SIG-M5 (cell line): ENCODE results near the gene CHD1.

ENCODE experiments used
- DNase-seq: peaks from one replicate; lab custom pipeline; 2025; lab: John Stamatoyannopoulos, UW

CHD1 gene

DNA sequence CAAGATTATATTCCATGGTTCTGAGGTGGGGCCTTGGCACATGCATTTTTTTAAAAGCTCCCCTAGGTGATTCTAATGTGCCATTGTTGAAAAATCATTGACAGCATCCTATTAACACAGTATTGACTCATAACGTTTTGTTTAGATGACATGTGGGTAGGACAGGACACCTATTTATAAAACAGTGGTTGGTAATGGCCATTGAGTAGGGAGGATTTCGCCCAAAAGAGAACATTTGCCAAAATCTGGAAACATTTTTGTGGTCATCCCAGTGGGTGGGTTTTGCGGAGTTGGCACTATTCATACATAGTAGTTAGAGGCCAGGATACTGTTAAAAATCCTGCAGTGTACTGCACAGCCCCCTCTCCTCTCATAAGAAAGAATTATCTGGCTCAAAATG is 6.4 kb upstream of the CHD1 start:
- DNase-seq = no peak

DNA sequence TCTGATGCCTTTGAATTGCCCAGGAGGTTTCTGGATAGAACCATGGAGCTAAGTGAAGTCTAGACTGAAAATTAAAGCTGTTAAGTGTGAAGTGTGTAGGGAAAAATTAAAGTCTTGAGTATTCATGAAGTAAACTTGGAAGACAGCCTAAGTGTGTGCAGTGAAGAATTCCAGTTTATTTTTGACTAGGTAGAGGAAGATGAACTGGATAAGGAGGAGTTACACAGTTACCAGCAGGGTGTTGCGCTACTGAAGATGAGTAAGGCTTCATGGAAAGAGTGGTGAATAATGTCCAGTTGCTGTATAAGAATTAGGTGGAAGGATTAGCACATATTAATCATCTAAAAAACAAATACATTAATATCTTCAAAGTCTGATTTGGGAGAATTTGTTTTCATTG is 5.7 kb upstream of the CHD1 start:
- DNase-seq = no peak

DNA sequence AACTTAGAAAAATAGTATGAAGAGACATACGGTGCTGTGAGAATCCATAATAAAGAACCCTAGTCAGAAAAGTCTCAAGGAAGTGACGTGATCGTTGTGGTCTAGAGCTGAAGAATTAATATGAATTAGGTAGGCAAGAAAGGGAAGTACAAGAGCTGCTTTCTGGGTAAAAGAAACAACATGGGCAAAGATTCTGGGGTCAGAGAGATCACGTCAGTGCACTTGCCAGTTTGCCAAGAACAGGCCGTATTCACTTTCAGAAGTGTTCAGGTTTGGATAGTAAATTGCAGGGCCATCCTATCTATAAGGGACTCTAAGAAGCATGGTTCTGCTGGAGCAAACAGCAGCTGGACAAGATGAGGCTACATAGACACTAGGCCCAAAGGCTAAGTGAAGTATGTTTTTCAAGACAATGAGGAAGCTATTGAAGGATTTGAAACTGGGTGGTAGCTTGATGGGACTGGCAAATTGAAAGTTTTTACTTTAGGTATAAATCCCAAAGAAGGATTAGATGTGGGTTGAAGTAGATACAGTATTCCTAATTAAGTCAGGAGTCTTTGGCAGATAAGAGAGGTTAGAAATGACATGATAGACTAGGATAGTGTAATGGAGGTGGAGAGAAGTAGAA is 4.8 kb upstream of the CHD1 start:
- DNase-seq = peak; percentile 58

DNA sequence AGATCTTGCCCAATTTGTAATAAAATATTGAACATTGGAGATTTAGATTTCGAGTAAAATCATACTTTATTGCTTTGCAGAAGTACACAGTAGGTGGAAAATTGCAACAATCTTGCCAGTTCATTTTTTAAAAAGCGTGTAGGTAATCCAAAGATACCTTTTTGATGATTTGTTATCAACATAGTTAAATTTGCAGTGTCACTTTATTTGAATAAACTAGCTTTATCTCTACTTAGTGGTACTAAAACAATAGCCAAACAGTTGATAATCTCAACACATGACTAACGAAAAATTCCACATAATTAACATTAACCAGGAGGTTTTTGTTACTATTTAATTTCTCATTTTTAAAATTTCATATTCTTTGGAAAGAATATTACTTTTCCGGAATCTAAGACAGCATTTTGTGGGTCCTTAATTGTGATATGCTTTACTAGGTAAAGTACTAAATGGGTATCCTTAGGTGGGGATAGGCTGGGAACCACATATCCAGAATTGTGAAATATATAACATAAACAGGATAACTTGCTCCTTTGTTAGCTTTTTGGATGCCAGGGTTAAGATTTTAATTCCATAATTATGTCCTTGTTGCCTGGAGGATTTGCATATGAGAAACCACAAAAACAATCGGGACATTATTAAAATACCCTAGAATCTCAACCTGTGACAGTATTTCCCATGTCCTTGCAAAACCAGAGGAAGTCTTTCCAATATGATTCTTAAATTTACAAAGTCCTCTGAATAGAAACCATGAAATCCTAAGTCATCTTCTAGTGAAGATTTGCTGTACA is 2.4 kb upstream of the CHD1 start:
- DNase-seq = no peak

DNA sequence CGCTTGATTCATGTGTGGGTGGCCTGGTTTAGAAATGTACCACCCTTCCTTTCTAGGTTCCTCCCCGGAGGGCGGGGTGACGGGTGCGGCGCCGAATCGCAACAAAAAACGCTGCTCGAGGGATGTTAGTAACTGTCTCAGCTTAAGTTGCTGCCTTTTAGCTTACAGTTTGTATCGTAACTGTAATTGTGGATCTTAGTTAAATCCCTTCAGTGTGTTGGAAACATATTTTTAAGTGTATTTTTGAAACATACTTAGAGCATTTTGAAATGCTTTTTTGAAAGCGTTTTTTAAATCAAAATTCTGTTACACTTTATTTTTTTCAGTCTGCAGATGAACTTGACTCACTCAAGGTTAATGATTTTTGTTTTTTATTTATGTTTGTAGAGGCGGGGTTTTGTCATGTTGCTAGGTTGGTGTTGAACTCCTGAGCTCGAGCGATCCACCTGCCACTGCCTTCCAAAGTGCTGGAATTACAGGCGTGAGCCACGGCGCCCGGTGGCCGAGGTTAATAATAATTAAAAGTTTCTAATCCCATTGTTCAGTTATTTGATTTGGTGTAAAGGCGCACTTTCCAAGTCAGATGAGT is 997 bp upstream of the CHD1 start:
- no peak for DNase-seq

DNA sequence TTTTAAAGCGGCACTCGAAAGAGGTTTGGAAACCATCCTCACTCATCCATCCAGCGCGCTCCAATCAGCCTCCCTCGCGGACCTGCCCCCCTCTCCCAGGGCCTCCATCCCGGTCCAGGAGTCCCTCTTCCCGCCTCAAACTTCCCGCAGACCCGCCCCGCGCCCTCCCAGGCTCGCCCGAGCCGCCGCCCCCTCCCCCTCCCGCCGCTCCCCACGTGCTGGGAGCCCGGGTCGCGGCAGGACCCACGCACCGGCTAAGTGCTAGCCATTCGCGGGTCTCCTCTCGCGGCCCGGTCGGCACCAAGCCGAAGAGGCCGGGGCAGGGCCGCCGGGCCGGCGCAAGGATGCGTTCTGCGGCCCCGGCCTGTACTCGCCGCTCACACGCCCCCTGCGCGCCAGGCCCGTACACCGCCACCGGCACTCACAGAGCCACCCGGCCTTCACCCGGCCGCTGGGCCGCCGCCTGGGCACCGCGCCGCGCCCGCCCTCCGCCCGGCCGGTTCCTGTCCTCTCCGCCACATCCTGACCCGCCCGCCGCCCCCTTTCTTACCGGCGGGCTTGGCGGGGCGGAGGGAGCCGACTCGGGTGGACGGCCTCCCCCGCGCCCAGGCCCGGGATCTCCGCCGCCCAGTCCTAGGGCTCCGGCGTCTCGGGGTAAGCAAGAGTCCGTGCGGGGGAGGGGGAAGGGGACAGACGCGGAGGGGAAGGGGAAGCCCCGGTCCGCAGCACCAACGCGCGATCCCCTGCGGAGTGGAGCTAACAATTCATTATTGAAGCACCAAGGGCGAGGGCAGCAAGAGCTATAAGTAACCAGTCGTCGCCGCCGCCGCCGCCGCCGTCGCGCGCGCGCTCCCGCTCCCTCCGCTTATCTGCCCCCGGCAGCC is 576 bp downstream of the CHD1 start:
- DNase-seq = no peak

DNA sequence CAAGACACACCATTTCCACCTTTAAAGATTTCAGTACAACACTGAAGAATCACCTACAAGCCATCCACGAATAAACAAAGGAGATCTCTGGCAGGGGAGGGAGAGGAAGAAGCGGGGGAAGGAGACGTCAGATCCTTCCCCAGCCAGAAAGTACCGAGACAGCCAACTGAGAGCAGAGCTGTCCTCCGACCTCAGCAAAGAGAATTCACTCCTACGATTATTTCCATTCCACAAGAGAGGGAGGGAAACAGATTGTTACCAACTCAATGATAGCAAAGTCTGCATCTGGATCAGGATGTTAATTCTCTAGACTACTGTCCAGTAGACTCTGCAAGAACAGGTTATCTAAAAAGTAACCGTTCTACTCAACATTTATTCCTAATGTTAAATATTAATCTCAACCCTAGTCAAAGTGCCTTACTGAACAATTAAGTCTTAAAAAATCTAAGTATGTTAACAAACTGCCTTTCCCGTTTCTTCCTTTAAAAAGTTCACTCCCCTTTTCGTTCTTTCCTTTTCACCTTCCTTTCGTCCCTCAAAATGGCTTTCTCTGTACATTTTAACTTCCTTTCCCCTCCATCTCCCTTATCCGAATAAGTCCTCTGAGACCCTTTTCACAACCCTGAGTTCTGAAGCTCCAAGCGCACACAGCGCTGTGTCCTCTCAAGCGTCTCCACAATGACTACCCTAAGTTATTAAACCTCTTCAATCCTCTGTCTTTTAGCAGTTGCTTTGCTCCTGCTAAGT is 1.4 kb downstream of the CHD1 start:
- DNase-seq = no peak

DNA sequence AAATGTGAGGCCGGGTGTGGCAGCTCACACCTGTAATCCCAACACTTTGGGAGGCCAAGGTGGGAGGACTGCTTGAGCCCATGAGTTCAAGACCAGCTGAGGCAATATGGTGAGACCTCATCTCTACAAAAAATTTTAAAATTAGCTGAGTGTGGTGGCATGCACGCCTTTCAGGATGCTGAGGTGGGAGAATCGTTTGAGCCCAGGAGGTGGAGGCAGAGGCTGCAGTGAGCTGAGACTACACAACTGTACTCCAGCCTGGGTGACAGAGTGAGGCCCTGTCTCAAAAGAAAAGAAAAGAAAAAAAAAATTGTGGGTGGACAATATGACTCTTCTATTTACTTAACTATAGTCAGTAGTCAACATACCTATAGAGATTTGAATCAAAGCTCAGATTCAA is 4.8 kb downstream of the CHD1 start:
- DNase-seq = no peak

DNA sequence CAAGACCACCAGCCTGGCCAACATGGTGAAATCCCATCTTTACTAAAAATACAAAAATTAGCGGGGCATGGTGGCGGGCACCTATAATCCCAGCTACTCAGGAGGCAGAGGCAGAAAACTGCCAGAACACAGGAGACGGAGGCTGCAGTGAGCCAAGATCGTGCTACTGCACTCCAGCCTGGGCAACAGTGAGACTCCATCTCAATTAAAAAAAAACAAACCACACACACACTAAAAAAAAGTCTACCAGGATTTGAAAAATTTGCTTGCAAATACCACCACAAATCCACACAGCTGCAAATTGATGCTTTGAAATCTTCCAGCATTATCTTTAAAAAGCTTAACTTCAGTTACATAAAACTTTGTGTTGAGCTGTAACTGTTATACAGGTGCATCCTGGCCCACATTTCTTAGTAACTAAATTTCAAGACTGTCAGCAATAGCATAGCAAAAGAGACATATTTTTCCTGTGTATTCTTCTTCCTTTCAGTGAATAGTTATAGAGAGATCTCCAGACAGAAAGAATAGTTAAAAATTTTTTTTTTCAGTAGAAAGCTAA is 6.8 kb downstream of the CHD1 start:
- DNase-seq = no peak

DNA sequence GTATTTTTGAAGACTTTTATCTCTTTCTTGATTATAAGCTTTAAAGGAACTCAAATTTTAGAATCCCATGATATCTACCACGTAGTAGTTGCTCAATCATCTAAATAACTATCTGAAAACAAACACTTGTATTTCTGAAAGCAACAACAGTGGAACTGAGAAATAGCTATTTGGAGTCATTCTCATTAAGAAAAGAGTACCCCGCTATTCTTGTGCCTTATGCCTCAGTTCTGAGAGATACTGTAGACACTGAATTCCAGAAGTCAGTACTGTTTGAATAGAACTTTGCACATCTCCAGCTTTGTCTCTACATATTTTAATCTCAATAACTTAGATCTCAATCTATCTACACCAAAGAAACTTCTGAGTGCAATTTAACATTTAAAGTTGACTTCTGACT is 11.4 kb downstream of the CHD1 start:
- no peak for DNase-seq

DNA sequence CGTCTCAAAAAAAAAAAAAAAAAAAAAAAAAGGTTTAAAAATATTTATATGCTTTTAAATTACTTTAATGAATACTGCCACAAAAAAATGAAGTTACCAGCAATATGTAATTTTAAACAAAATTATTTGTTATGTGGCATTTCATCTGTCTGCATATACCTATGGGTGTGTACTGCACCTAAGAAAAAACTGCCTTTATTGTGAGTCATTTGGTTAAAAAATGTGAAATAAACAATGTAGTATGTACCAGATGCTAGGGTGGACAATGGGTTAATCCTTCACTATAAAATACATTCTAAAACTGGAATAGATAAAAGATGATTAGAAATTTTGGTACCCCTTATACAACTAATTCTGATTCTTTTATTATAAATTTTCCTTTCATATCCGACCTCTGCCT is 12.3 kb downstream of the CHD1 start:
- no peak for DNase-seq

DNA sequence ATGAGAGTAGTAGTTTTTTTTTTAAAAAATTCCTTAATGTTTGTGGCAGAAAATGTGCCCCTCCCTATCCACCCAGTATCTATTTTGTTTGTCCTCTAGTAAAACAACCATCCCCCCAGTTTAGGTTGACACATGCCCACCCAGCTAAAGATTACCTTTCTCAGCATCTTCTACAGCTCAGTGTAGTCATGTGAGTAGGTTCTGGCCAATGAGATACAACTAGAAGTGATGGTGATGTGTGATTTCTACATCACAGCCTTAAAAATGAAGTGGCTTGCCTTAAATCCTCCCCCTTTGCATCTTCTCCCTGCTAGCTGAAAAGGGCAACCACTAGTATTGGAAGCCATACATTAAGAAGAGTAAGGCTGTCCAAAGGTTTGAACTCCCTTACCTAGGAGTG is 14.9 kb downstream of the CHD1 start:
- DNase-seq = no peak

DNA sequence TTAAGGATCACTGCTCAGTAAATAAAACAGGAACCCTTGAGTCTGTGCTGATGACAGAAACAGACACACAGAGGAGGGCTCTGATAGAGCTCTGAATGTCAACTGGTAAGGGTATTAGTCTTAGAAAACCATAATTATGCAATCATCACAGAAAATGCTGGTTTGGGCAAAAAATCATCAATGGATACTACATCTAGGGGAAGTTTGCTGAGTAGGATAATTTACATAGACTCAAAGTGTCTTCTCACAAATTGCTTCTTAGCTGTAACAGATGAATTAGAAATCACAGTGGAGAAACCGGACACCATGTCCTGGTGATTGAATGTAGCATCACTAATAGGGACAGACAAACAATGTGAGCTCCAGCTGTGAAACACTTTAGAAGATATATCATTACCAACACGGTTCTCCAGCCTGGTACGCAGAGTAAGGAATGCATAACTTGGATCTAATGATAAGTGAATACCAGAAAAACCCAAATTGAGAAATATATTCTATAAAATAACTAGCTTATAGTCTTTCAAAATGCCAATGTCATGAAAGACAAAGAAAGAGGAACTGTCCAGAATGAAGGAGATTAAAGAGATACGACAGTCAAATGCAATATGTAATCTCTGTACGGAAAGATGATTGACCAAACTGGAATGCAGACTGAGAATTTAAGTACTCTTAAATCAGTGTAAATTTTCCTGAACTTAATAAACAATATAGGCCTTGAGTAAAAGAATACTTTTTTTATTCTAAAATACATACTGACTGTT is 17.3 kb downstream of the CHD1 start:
- no peak for DNase-seq

DNA sequence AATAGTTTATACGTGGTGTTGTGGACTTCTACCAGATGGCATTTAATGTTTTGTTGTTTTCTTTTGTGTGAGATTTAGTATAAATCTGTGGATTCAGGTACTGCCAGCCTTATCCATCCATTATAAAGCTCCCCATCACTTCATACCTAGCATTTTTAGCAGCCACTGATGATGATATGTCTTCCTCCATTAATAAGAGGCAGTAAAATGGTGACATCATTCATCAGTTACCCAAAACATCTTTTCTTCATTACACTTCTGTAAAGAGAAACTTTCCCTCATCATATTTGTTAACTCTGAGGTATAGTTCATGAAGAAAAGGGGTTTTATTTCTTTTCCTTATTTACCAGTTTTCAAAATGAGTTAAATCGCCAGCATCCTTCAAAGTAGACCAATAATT is 19.4 kb downstream of the CHD1 start:
- DNase-seq = no peak

DNA sequence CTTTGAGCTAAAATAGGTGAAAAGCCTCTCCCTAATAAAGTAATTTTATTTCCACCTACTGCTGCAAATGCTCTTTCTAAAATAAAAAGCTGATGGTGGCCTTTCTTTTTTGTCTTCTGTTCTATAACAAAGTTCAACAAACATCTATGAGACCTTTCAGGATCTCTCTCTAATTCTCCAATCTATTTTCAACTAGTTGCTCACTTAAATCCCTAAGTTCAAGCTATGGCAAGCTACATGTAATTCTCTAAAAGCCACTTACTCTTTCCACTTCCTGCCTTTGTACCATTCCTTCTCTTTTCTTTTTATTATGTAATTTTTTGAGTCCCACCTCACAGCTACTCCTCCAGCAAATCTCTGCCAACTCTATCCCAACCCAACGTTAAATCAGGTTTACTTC is 20.9 kb downstream of the CHD1 start:
- DNase-seq = no peak

DNA sequence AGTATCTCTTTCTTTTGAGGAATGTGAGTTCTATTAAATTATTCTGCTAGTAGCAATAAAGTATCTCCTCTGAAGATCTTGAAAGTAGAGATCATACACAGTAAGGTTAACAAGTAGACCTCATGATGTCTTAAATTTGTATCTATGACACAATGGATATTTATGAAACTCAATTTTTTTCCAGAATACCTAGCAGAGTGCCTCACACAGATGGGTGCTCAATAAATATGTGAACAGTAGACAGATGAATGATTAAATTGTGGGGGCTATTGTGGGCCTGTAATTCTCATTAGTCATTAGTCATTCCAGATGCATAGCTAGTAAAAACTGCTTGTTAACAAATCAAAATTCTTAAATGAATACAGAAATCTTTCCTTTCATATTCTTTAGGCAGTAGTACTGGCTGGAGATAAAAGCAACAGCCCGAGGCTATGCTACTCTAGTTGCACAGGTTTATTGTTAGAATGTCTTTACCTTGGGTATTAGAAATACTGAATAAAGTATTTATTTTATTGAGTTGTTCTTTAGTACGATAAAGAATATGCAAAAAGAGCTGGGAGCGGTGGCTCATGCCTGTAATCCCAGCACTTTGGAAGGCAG is 22.0 kb downstream of the CHD1 start:
- no peak for DNase-seq

DNA sequence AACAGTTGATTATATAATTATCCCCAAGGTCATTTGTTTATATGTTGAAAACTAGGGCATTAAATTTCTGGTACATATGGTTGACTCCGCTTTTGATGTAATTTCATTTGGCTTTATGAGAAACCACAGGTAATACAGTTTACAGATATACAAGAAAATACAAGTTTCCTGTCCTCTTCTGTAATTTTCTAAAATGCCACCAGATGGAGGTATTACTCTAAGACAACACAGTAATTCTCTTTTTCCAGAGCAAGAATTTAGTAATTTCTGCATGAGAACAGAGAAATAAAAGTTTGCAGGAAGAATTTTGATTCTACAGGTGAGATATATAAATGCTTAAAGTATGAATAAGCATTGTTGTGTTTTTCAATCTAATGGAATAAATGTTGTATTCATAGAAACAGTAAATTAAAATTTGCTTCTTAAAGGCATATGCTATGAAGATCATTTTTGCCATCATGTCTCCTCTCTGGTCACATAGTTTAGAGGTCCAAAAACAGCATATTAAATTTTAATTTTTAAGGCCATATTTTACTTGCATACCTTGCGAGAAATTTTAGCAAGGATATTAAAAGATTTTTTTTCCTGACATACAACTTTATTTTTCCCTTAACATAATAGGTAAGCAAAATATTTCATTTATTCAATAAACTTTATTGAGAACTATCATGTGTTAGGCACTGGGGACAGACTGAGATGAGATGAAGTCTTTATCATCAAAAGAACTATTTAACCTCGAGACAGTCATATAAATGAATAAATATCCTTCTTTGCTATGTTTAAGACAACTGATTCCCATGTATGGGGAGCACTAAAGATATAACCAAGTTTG is 22.7 kb downstream of the CHD1 start:
- no peak for DNase-seq

DNA sequence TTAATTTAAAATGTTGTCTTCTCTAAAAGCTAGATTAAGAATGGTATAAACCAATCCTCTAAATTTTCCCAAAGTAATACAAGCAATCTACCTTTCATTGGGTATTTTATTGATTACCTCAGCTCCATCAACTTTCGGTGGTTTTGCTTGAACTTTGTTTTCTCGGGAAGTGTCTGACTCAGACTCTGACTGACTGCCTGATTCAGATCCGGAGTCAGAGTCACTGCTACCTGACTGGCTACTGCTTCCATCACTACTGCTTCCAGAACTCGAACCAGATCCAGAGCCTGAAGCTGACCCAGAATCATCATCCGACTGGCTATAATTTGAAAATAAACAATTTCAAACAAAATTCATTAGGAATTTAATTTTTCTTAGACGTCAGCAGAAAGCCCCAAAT is 24.0 kb downstream of the CHD1 start:
- DNase-seq = no peak

DNA sequence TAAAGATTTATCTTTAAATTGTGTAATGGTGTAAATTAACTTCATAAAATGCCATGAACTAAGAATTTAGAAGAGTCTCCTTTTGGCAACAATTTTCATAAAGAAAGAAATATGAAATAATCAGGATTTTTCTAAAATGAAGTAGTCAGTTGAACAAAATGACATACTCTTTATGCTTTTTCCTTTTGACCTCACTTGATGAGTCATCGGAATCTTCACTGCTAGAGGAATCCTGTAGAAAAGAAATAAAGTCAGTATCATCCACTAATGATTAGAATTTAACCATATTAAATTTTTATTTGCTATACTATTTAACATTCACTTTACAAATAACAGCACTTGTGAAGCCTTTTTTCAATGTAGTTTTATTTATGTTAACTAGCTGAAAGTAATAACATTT is 26.1 kb downstream of the CHD1 start:
- no peak for DNase-seq
